ENCODE results near the gene PIGA.
A peak's percentile ranks its signal among the peaks of the same experiment; 100 is the strongest.

GRCh38 chrX:15349046-15349445 is 13.7 kb upstream of the PIGA start:
- TF ChIP-seq CTCF (IDR thresholded peaks at IDR 0.05) (peak; percentile 33 to 61 (median 49)), POLR2A (IDR thresholded peaks at IDR 0.05) (no peak)

Data from heart left ventricle (tissue), 13 donors.